Testis (tissue), 5 donors: ENCODE data around the gene MED10. TPM values are rescaled to one million over a fixed set of nuclear protein-coding genes. Genes with fewer than 3 reads are reported as not detected.

Source experiments
- DNase-seq: peaks from one replicate; pipeline ENCODE4 v3.0.0-alpha.2; 2019
- H3K27ac ChIP-seq, 2 donors: fragments of 200-600 bp; sonication (generic); one replicate each; pipeline ENCODE4 v1.5.1; 2019
- H3K27me3 ChIP-seq: fragments of 200-600 bp; sonication (generic); one replicate; pipeline ENCODE4 v1.5.1; 2019
- H3K36me3 ChIP-seq: fragments of 200-600 bp; sonication (generic); one replicate; pipeline ENCODE4 v1.5.1; 2017; ENCODE audit warnings: low read depth; ENCODE audit errors: missing control alignments
- H3K4me1 ChIP-seq: fragments of 200-600 bp; sonication (generic); one replicate; pipeline ENCODE4 v1.5.1; 2019
- H3K4me3 ChIP-seq, 2 donors: fragments of 200-600 bp; sonication (generic); one replicate each; pipeline ENCODE4 v1.5.1; 2017 to 2019
- H3K9me3 ChIP-seq: fragments of 200-600 bp; sonication (generic); one replicate; pipeline ENCODE4 v1.5.1; 2017
- CTCF ChIP-seq, 3 experiments: fragments of 450-650 bp in 2 of 3; fragments of 200-600 bp in 1 of 3; sonication (generic) in 1 of 3; IDR thresholded peaks; one replicate each; pipeline ENCODE4 v1.5.1; 2016 to 2019; ENCODE audit warnings: antibody characterized with exemption in 3 of 3, mild to moderate bottlenecking in 2 of 3, moderate library complexity in 1 of 3
- POLR2A ChIP-seq: fragments of 450-650 bp; IDR thresholded peaks from one replicate; pipeline ENCODE4 v1.6.1; 2017; ENCODE audit warnings: antibody characterized with exemption, mild to moderate bottlenecking, moderate library complexity
- WGBS, 2 donors: methylation state at CpG; one replicate each; pipeline ENCODE4 v1.1.5; 2018; 5-methylcytosine and 5-hydroxymethylcytosine counted together
- intact Hi-C: fragments of 100-400 bp; cut with DNase I; formaldehyde crosslinking; loops from one replicate; pipeline ENCODE4 v1.15.1; 2023; ENCODE audit warnings: low total_unique reads
- long read RNA-seq, 2 donors: transcript quantifications; one replicate each; lab custom pipeline, GENCODE V29; 2026
- polyA plus RNA-seq: library from polyadenylated mRNA; stranded (reverse); fragments of 350-450 nt; fragmentation: Illumina TruSeq; extraction: RNeasy Lipid Tissue Mini Kit (QIAGEN cat#74804); gene quantifications from one replicate; pipeline ENCODE4 v1.2.3, GENCODE V29; 2014; ENCODE audit warnings: low read depth, low replicate concordance; ENCODE audit not compliant: insufficient read depth
- total RNA-seq, 2 donors: library from RNA; depleted of rRNA; stranded (reverse); fragments of >200 nt; gene quantifications; one replicate each; pipeline ENCODE4 v1.2.3, GENCODE V29; 2016

The MED10 gene
- total RNA-seq (10 to 100 TPM; 43.8 to 47.9 TPM), polyA plus RNA-seq (43.6 TPM)
- long read RNA-seq, donor 1, transcript MED10-201 (4 exons, 1,141 nt) = major isoform, 35 of 36 reads
- long read RNA-seq, donor 1, partial matches to known transcripts = 0 of 36 reads
- long read RNA-seq, donor 1, other reads (novel, unspliced or antisense) = 0 of 36 reads
- long read RNA-seq, donor 2, transcript MED10-201 (4 exons, 1,141 nt) = major isoform, 21 of 21 reads
- long read RNA-seq, donor 2, partial matches to known transcripts = 0 of 21 reads
- long read RNA-seq, donor 2, other reads (novel, unspliced or antisense) = 0 of 21 reads

GRCh38 chr5:6377905-6378765 lies at the start of gene MED10:
TSS of gene MED10 (minus strand) at chr5:6378547. CDS start at chr5:6378483, 64 bp downstream.
- intact Hi-C loops = no loop called here

GRCh38 chr5:6427694-6428093 lies 49.3 kb upstream of the MED10 start:
- Histone ChIP-seq H3K27ac (no peak overlapping the region), H3K9me3 (no peaks in the 10 kb centered on the region), H3K27me3 (no peaks in the 10 kb centered on the region), H3K4me3 (no peak overlapping the region), H3K4me1 (no peaks in the 10 kb centered on the region), H3K36me3 (no peaks in the 10 kb centered on the region)
- DNase-seq = no peak
- TF ChIP-seq CTCF (IDR thresholded peaks at IDR 0.05) (no peak), POLR2A (no peak)
- intact Hi-C loops = no loop called here
- 87 to 91% methylated on average over 4 of the region's 4 CpGs for WGBS, 2 donors

More at GRCh38 chr5:6377905-6378765, at the start of gene MED10:
- TF ChIP-seq CTCF (IDR thresholded peaks at IDR 0.05) = no peak
- no peak for TF ChIP-seq POLR2A
- peak within 1 kb of the TSS; percentile 71 to 75 for H3K27ac ChIP-seq
- H3K9me3 ChIP-seq = no peaks in the 10 kb centered on the region
- peak; percentile 96 for DNase-seq
- peak within 1 kb of the TSS; percentile 84 to 87 for H3K4me3 ChIP-seq
- peaks cover 12% of the 10 kb centered on the region for H3K4me1 ChIP-seq
- 0% methylated on average over 12 to 57 of the region's 60 CpGs for WGBS, 2 donors
- no peaks in the 10 kb centered on the region for H3K27me3 ChIP-seq
- no peaks in the 10 kb centered on the region for H3K36me3 ChIP-seq

- H3K4me3 ChIP-seq = no peak overlapping the region
- H3K4me1 ChIP-seq = no peaks in the 10 kb centered on the region
- H3K27ac ChIP-seq = no peak overlapping the region
- H3K36me3 ChIP-seq = no peaks in the 10 kb centered on the region
- DNase-seq = no peak
- no peaks in the 10 kb centered on the region for H3K9me3 ChIP-seq
- no peaks in the 10 kb centered on the region for H3K27me3 ChIP-seq
- TF ChIP-seq CTCF (IDR thresholded peaks at IDR 0.05) (no peak), POLR2A (no peak)
- intact Hi-C loops = no loop called here
Observed at GRCh38 chr5:6424700-6425099, 46.4 kb upstream of the MED10 start.

GRCh38 chr5:6424110-6424659 lies 45.8 kb upstream of the MED10 start:
- no peak overlapping the region for H3K4me3 ChIP-seq
- no peak overlapping the region for H3K27ac ChIP-seq
- intact Hi-C loops = no loop called here
- TF ChIP-seq CTCF (IDR thresholded peaks at IDR 0.05) (no peak), POLR2A (no peak)
- H3K9me3 ChIP-seq = no peaks in the 10 kb centered on the region
- H3K27me3 ChIP-seq = no peaks in the 10 kb centered on the region
- H3K36me3 ChIP-seq = no peaks in the 10 kb centered on the region
- no peaks in the 10 kb centered on the region for H3K4me1 ChIP-seq
- no peak for DNase-seq
- WGBS, 2 donors = 82 to 93% methylated on average over 3 to 8 of the region's 8 CpGs
